Activated CD8-positive, alpha-beta T cell treated with anti-CD3 and anti-CD28 coated beads for 36 hours (primary cell): ENCODE data around the gene SLC15A1. TPM values are rescaled to one million over a fixed set of nuclear protein-coding genes. Genes with fewer than 3 reads are reported as not detected.

Source experiments
- ATAC-seq: fragments of 200-7000 bp; cut with Tn5 transposase; one replicate; pipeline ENCODE4 v1.10.0; 2021; ENCODE audit warnings: mild to moderate bottlenecking, moderate library complexity
- CTCF ChIA-PET: fragments of 350-600 bp; sonication (Branson Sonifier 250); formaldehyde crosslinking; loops from one replicate; lab custom pipeline; 2021; ENCODE audit warnings: antibody characterized with exemption; lab: Charles Lee
- POLR2A ChIA-PET: fragments of 350-600 bp; sonication (Branson Sonifier 250); formaldehyde crosslinking; loops from one replicate; lab custom pipeline; 2021; ENCODE audit warnings: antibody characterized with exemption; lab: Charles Lee
- DNase-seq: peaks from one replicate; pipeline ENCODE4 v3.0.0-alpha.2; 2020
- H3K27ac Mint-ChIP-seq: one replicate; pipeline ENCODE4 v1.8.0; 2021; ENCODE audit warnings: mild to moderate bottlenecking, mixed read lengths
- H3K27me3 Mint-ChIP-seq: one replicate; pipeline ENCODE4 v1.8.0; 2021; ENCODE audit warnings: mixed read lengths
- H3K36me3 Mint-ChIP-seq: one replicate; pipeline ENCODE4 v1.8.0; 2021; ENCODE audit warnings: low read depth, mixed read lengths
- H3K4me1 Mint-ChIP-seq: one replicate; pipeline ENCODE4 v1.8.0; 2021; ENCODE audit warnings: low read depth, mixed read lengths
- H3K4me3 Mint-ChIP-seq: one replicate; pipeline ENCODE4 v1.8.0; 2021; ENCODE audit warnings: mild to moderate bottlenecking, moderate library complexity, mixed read lengths
- H3K9me3 Mint-ChIP-seq: one replicate; pipeline ENCODE4 v1.8.0; 2021; ENCODE audit warnings: mixed read lengths
- CTCF ChIP-seq: fragments of 200-600 bp; IDR thresholded peaks from one replicate; pipeline ENCODE4 v1.8.0; 2022; ENCODE audit warnings: antibody characterized with exemption, mild to moderate bottlenecking
- intact Hi-C: fragments of 100-400 bp; cut with micrococcal nuclease; formaldehyde crosslinking; loops from one replicate; pipeline ENCODE4 v1.10.0; 2022
- total RNA-seq, 2 experiments: library from RNA; stranded (reverse); gene quantifications; one replicate each; pipeline ENCODE4 v1.2.3, GENCODE V29; 2021

The SLC15A1 gene
- total RNA-seq, result not detected

- CTCF ChIA-PET, result no interaction called here
- Mint-ChIP-seq H3K27me3 (peaks cover 54% of the 10 kb centered on the region), H3K9me3 (peaks cover 9% of the 10 kb centered on the region), H3K4me3 (no peak within 1 kb of the TSS), H3K27ac (no peak within 1 kb of the TSS), H3K4me1 (peaks cover 1% of the 10 kb centered on the region), H3K36me3 (peaks cover 3% of the 10 kb centered on the region)
- peak; percentile 10 for ATAC-seq
- DNase-seq, result no peak
- intact Hi-C loops, result no loop called here
- POLR2A ChIA-PET, result interaction anchor here (1.0 kb wide), 1 partner anchor 10 kb away, joined by 3 read pairs; no protein-coding TSS in a partner anchor
- no peak for TF ChIP-seq CTCF
These were observed at the start of gene SLC15A1 for GRCh38 chr13:98752467-98753290. Gene SLC15A1 (minus strand): TSS chr13:98752672. CDS start chr13:98752598, 74 bp downstream.

- Mint-ChIP-seq H3K4me3 (no peak overlapping the region), H3K27ac (no peak overlapping the region), H3K27me3 (no peaks in the 10 kb centered on the region), H3K36me3 (peaks cover 18% of the 10 kb centered on the region), H3K4me1 (no peaks in the 10 kb centered on the region), H3K9me3 (no peaks in the 10 kb centered on the region)
- TF ChIP-seq CTCF, result no peak
- ChIA-PET CTCF (interaction anchor here (1.1 kb wide), 1 partner anchor 41 kb away, joined by 3 read pairs; no protein-coding TSS in a partner anchor), POLR2A (no interaction called here)
- intact Hi-C loops, result no loop called here
- ATAC-seq, result no peak
- no peak for DNase-seq
These were observed 49.4 kb upstream of the SLC15A1 start for GRCh38 chr13:98801626-98802418.

GRCh38 chr13:98800078-98800477, 47.6 kb upstream of the SLC15A1 start:
- Mint-ChIP-seq H3K36me3 (peaks cover 33% of the 10 kb centered on the region), H3K4me1 (no peaks in the 10 kb centered on the region), H3K27me3 (no peaks in the 10 kb centered on the region), H3K9me3 (no peaks in the 10 kb centered on the region), H3K27ac (no peak overlapping the region), H3K4me3 (no peak overlapping the region)
- ChIA-PET POLR2A (no interaction called here), CTCF (no interaction called here)
- no peak for TF ChIP-seq CTCF
- DNase-seq (no peak), ATAC-seq (no peak)
- intact Hi-C loops, result no loop called here

GRCh38 chr13:98798849-98799645, 46.6 kb upstream of the SLC15A1 start:
- no peak overlapping the region for H3K4me3 Mint-ChIP-seq
- CTCF ChIA-PET, result interaction anchor here (1.4 kb wide), 1 partner anchor 41 kb away, joined by 3 read pairs; no protein-coding TSS in a partner anchor

More at GRCh38 chr13:98798849-98799645, 46.6 kb upstream of the SLC15A1 start:
- ATAC-seq (no peak), DNase-seq (no peak)
- H3K9me3 Mint-ChIP-seq, result no peaks in the 10 kb centered on the region
- H3K4me1 Mint-ChIP-seq, result no peaks in the 10 kb centered on the region
- POLR2A ChIA-PET, result no interaction called here
- peaks cover 43% of the 10 kb centered on the region for H3K36me3 Mint-ChIP-seq
- TF ChIP-seq CTCF, result no peak
- intact Hi-C loops, result no loop called here
- H3K27ac Mint-ChIP-seq, result no peak overlapping the region
- H3K27me3 Mint-ChIP-seq, result no peaks in the 10 kb centered on the region
